ENCODE results near the gene CRACDL. TPM values are rescaled to one million over a fixed set of nuclear protein-coding genes. Genes with fewer than 3 reads are reported as not detected.

CRACDL gene
- total RNA-seq, 1 donor, result 1.6 TPM

DNA sequence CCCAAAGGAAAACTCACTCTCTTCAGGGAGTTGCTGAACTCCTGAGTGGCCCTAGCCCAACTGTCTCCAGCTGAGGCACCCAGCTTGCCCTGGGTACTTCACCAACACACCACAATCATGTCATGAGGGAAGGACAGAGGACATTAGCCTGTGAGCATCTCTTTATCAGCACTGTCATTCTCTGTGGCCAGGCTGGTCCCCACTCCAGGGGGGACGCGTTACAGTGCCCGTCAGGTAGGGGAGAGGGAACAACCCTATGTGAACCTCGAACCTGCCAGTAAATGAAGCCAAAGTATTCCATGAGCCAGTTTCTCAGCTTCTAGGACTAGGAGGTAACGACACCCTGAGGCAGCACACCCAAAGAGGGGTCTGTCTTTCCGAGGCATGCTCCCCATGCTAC is 110.2 kb downstream of the CRACDL start:
- H3K4me3 ChIP-seq (ENCODE audit: low read length), result no peak overlapping the region
- H3K4me1 ChIP-seq (ENCODE audit: insufficient read depth, low read length), result peaks cover 60% of the 10 kb centered on the region
- H3K9me3 ChIP-seq (ENCODE audit: low read depth, low read length), result no peaks in the 10 kb centered on the region
- H3K27me3 ChIP-seq (ENCODE audit: insufficient read depth, low read length), result no peaks in the 10 kb centered on the region

DNA sequence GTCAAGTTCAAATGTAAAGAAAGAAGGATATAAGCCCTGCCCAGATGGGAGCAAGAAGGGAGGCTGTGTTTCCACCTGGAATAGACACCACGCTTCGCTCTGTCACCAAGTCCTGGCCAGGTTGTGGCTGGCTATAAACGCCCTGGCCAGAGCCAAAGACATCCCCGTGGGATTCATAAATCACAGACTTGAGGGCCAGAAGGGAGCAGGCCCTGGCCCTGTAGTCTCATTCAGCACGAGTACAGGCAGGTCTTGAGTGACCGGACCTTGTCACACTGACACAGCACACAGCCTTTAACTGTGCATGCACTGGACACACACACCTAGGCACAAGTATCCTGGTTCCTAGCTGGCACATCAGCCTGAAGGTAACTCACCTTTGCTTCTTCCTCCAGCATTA is 110.6 kb downstream of the CRACDL start:
- Histone ChIP-seq H3K27me3 (ENCODE audit: insufficient read depth, low read length) (no peaks in the 10 kb centered on the region), H3K4me1 (ENCODE audit: insufficient read depth, low read length) (peaks cover 58% of the 10 kb centered on the region), H3K4me3 (ENCODE audit: low read length) (no peak overlapping the region), H3K9me3 (ENCODE audit: low read depth, low read length) (no peaks in the 10 kb centered on the region)

DNA sequence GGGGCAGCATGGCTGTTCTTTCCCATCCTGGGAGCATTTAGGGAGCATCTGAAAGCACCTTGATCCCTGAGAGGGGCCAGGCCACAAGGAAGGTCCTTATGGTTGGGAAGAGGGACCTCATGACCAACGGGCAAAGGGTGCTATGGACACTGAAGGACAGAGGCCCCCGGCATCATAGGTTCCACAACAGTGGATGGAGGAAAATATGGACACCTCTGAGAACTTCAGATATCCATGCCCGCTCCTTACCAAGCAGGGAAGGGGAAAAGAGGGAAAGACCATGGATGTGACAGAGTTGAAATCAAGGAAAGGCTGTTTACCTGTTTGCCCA is 111.0 kb downstream of the CRACDL start:
- H3K9me3 ChIP-seq (ENCODE audit: low read depth, low read length), result no peaks in the 10 kb centered on the region
- no peaks in the 10 kb centered on the region for H3K27me3 ChIP-seq (ENCODE audit: insufficient read depth, low read length)
- H3K4me1 ChIP-seq (ENCODE audit: insufficient read depth, low read length), result peaks cover 58% of the 10 kb centered on the region
- H3K4me3 ChIP-seq (ENCODE audit: low read length), result no peak overlapping the region

DNA sequence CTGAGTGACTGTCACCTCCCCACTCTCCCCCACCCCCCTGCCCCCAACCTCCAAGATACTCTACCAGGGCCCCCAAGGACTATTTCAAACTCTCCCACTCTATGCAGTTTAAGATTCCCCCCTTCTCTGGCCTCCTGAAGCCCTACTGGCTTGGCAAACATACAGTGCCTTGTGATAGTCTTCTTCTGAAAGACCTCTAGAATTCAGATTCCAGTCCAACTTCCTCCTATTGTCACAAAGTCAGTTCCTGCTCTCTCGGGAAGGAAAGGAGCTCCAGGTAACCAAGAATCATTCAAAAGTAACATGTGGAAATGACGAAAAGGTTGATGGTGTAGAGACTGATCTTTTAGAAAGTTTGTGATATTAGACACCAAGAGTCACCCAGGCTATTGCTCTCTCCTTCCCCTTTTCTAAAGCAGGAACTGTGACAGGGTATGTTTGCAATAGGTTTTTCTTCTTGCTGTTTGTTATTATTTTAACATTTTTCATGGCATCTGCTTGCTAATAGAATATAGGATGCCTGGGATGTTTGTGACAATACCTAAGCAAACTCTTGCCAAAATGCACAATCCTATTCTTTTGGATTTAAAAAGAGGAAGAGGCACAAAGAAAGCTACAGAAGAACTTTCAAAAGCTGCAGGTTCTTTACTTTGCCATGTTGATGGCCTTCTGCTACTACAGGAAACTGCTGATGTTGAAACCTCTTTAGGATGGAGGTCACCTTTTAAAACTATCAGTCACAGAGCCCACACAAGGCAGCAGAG is 111.6 kb downstream of the CRACDL start:
- H3K27me3 ChIP-seq (ENCODE audit: insufficient read depth, low read length), result no peaks in the 10 kb centered on the region
- no peak overlapping the region for H3K4me3 ChIP-seq (ENCODE audit: low read length)
- peaks cover 52% of the 10 kb centered on the region for H3K4me1 ChIP-seq (ENCODE audit: insufficient read depth, low read length)
- H3K9me3 ChIP-seq (ENCODE audit: low read depth, low read length), result no peaks in the 10 kb centered on the region

DNA sequence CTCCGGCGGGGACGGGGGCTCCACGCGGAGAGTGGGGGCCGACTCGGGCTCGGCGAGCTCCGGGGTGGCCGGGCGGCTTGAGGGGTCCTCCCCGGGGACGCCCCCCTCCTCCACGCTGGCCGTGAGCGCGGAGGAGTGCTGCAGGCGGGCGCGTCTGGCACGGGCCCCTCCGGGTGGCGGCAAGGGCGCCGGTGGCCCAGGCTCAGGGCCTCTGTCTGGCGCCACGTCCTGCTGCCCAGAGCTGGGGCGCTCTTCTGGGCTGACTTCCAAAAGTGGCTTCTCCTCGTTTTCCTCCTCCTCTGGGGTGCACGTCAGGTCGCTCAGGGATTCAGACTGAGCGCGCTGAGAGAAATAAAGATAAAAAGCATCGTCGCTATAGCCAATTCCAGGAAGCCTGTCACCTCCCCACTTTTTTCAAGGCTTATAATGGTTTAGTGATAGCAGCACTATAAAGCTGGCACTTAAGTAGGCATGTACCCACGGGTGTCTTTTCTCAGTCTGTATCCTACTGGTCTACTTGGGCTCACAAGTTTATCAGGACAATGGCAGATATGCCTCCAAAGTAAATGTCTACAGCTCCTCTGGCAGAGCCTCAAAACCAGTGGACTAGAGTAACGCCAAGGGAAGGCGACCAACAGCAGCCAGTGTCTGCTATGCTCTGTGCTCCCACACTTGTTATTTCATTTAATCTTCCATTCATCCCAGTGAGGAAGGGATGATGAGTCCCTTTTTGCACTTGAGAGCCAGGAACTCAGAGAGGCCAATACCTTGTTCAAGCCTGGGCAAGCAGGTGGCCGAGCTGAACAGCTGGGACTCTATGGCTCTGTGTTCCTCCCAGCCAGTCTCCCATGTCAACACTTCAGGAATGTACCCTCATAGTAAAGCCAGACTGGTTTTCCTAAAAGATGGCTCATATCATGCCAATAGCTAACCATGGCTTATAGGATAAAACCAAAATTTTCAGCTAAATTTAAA is 112.5 kb downstream of the CRACDL start:
- Histone ChIP-seq H3K27me3 (ENCODE audit: insufficient read depth, low read length) (no peaks in the 10 kb centered on the region), H3K4me1 (ENCODE audit: insufficient read depth, low read length) (peaks cover 44% of the 10 kb centered on the region), H3K9me3 (ENCODE audit: low read depth, low read length) (no peaks in the 10 kb centered on the region), H3K4me3 (ENCODE audit: low read length) (peak overlapping the region; percentile 45)

DNA sequence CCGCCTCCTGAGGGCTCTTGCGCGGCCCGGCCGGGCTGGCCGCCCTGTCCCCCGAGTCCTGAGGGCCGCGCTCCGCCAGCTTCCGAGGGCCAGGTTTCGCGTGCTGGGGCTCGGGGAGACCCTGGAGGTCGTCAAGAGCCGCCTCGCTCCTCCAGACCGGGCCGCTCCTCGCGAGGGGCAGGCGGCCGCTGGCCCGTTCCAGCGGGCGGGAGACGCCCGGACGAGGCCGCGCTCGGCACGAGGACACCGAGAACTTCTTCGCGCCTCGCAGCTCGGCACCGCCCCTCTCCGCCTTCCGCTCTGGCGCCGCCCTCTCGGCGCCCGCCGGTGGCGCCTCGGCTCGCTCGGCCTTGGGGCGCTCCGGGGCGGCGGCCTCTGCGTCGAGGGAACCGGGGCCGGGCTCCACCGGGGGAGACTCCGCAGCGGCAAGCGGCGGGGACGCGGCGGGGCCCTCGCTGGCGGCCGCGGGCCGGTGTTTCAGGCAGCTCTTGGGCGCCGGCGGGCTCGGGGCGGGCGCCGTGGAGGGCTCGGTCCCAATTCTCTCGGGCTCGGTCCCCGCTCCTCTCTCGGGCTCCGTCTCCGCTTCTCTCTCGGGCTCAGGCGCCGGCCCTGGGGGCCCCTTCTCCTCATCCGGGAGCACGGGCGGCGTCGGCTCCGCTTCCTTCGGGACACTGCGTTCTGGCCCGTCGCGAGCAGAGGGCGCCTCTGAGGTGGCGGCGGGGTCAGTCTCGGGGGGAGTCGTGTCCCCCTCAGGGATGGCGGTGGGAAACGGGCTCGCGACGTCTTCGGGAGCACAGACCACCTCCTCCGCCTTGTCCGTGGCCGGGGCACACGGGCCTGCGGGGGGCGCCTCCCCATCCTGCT is 113.5 kb downstream of the CRACDL start:
- peak overlapping the region; percentile 45 for H3K4me3 ChIP-seq (ENCODE audit: low read length)
- no peaks in the 10 kb centered on the region for H3K27me3 ChIP-seq (ENCODE audit: insufficient read depth, low read length)
- peaks cover 36% of the 10 kb centered on the region for H3K4me1 ChIP-seq (ENCODE audit: insufficient read depth, low read length)
- no peaks in the 10 kb centered on the region for H3K9me3 ChIP-seq (ENCODE audit: low read depth, low read length)

DNA sequence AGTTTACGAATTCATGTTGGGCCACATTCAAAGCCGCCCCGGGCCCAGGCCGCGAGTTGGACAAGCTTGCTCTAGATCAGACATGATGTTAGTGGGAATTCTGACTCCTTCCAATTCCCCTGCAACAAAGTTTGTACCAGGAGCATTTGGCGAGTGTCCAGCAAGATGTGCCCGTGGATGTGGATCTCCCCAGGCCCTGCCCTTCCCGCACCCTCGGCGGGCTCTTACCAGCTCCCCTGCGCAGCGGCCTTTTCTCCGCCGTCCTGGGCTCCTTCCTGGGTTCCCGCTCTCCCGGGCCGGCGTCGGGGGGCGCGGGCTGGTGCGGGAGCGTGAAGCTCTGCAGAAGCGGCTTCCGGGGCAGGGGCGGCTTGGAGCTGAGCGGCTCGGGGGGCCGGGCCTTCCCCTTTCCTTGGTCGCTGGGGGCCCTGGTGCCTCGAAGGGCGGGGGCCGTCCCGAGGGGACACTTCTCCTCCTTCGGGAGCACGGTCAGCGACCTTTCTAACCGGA is 114.3 kb downstream of the CRACDL start:
- H3K4me1 ChIP-seq (ENCODE audit: insufficient read depth, low read length), result peaks cover 36% of the 10 kb centered on the region
- no peaks in the 10 kb centered on the region for H3K27me3 ChIP-seq (ENCODE audit: insufficient read depth, low read length)
- no peak overlapping the region for H3K4me3 ChIP-seq (ENCODE audit: low read length)
- no peaks in the 10 kb centered on the region for H3K9me3 ChIP-seq (ENCODE audit: low read depth, low read length)

DNA sequence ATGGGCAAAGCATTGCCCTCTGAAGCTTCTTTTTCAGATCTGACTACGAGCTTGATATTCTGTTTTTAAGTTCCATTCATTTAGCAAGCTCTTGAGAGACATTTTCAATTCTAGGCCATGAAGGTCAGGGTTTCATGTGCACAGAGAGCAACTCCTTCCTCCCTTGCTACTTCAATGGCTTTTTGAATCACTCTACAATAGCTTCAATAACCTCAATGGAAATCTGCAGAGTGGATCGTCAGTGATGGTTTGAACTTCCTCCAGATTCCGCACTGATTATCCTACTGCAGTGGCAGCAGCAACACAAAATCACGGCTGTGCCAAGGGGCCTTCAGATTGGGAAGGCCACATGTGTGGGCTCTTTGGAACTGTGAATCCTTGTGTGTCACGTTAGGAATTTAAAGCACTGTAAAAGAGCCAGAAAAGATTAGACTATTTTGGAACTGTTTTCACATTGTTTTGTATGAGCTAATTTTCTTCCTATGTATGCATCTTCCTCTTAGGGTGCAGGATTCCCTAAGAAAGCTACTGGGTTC is 116.7 kb downstream of the CRACDL start:
- Histone ChIP-seq H3K4me3 (ENCODE audit: low read length) (no peak overlapping the region), H3K4me1 (ENCODE audit: insufficient read depth, low read length) (peaks cover 20% of the 10 kb centered on the region), H3K9me3 (ENCODE audit: low read depth, low read length) (no peaks in the 10 kb centered on the region), H3K27me3 (ENCODE audit: insufficient read depth, low read length) (no peaks in the 10 kb centered on the region)

DNA sequence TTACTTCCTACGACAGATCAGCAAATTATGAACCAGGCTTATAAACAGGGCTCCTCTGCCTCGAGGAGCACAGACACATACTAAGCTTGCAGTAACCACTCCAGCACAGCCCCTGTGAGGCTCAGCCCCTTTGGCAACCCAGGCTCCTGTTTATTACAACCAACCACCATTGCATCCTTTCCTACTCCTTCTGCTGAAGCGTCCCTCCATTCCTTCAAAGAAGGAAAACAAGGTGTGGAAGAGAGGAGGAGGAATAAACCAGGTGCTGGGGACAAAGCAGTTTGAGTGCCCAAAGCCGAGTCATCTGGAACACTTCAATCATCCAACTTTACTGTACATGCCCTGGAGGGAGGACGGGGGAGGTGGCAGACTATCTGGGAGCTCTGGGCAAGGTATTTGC is 117.9 kb downstream of the CRACDL start:
- no peaks in the 10 kb centered on the region for H3K9me3 ChIP-seq (ENCODE audit: low read depth, low read length)
- H3K27me3 ChIP-seq (ENCODE audit: insufficient read depth, low read length), result peaks cover 3% of the 10 kb centered on the region
- H3K4me1 ChIP-seq (ENCODE audit: insufficient read depth, low read length), result peaks cover 10% of the 10 kb centered on the region
- H3K4me3 ChIP-seq (ENCODE audit: low read length), result no peak overlapping the region

DNA sequence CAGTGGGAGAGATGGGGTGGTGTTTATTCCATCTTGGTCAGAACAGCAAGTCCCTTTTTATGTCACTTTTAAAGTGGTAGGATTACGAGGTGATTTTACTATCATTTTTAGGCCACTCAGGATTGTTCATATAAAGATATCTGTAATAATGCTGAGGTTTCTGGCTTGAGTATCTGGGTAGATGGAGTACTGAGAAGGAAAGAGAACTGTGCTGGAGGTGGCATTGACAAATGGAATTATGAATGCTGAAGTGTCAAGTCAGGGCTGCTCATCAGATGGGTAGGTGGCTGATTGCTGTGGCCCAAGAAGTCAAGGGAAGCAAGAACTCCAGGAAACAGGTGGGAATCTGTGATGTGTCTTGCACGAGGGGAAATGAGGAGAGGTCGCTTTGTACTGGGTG is 119.7 kb downstream of the CRACDL start:
- H3K9me3 ChIP-seq (ENCODE audit: low read depth, low read length), result no peaks in the 10 kb centered on the region
- peaks cover 3% of the 10 kb centered on the region for H3K27me3 ChIP-seq (ENCODE audit: insufficient read depth, low read length)
- no peaks in the 10 kb centered on the region for H3K4me1 ChIP-seq (ENCODE audit: insufficient read depth, low read length)
- H3K4me3 ChIP-seq (ENCODE audit: low read length), result no peak overlapping the region

DNA sequence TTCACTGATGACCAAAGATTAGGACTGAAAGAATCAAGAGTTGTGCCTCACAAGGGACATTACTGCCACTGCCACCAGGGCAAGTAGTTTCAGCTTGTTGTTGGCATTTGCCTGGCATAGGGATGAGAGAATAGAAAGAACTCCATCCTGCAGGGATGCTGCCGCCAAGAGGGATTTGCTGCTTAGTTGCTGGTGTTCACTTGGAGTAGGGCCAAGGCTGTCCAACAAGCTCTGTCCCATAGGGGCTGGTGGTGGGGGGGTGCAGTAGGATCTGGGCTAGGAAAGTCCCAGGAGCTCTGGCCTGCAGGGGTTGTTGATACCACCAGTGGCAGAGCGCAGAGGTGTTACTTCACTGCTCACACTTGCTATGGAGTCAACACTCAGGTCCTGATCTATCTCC is 120.2 kb downstream of the CRACDL start:
- Histone ChIP-seq H3K4me3 (ENCODE audit: low read length) (no peak overlapping the region), H3K4me1 (ENCODE audit: insufficient read depth, low read length) (no peaks in the 10 kb centered on the region), H3K27me3 (ENCODE audit: insufficient read depth, low read length) (peaks cover 3% of the 10 kb centered on the region), H3K9me3 (ENCODE audit: low read depth, low read length) (no peaks in the 10 kb centered on the region)

DNA sequence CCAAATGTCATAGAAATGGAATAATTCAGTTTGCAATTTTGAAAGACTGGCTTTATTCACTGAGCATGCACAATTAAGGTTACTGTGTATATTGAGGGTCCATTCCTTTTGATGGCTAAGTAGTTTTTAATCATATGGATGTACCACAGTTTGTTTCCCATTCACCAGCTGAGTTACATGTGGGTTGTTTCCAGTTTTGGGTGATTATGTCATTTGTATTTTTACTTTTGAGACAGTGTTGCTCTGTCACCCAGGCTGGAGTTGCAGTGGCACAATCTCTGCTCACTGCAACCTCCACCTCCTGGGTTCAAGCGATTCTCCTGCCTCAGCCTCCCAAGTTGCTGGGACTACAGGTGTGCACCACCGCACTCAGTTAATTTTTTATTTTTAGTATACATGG is 124.3 kb downstream of the CRACDL start:
- no peak overlapping the region for H3K4me3 ChIP-seq (ENCODE audit: low read length)
- peaks cover 16% of the 10 kb centered on the region for H3K4me1 ChIP-seq (ENCODE audit: insufficient read depth, low read length)
- no peaks in the 10 kb centered on the region for H3K9me3 ChIP-seq (ENCODE audit: low read depth, low read length)
- H3K27me3 ChIP-seq (ENCODE audit: insufficient read depth, low read length), result peaks cover 3% of the 10 kb centered on the region

DNA sequence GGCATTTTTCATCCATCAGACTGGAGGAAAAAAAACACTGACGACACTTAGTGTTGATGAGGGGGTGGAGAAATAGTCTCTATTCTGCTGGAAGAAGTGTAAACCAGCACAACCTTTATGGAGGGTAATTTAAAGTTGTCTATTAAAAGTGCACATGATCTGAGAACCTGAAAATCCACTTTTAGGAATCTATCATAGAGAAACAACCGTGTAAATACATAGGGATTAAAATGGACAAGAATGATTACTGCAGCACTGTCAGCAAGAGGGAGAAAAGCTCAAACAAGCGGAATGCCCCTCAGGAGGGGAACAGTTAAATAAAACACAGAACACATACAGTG is 125.5 kb downstream of the CRACDL start:
- Histone ChIP-seq H3K9me3 (ENCODE audit: low read depth, low read length) (no peaks in the 10 kb centered on the region), H3K27me3 (ENCODE audit: insufficient read depth, low read length) (peaks cover 3% of the 10 kb centered on the region), H3K4me3 (ENCODE audit: low read length) (no peak overlapping the region), H3K4me1 (ENCODE audit: insufficient read depth, low read length) (peaks cover 28% of the 10 kb centered on the region)

DNA sequence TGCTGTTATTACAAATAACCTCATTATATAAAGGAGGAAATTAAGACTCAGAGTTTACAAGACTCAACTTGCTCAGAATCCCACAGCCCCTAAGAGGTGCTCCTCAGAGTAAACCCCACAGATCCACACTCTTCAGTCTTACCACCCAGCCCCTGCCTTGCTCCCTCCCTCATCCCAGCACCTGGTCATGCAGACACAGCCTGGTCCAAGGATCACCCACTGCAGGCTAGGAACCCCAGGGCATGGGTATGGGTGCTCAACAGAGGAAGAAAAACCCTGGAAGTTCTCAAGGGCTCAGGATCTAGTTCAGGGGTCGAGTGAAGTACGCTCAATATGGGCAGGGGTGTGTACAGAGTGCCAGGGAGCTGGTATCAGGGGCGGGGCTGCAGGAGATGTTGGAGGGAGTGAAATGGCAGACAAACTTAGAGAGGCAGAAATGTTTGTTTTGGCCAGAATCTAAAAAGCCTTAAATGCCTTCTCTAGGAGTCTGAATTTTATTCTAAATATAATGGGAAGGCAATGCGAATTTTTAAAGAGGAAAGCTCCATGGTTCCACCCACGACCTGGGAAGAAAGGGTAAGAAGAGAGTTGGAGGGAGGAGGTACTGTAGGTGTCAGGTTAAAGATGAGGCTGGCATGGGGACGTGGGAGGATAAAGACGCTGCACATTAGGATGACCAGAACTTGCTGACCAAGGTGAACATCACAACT is 126.0 kb downstream of the CRACDL start:
- Histone ChIP-seq H3K4me3 (ENCODE audit: low read length) (no peak overlapping the region), H3K4me1 (ENCODE audit: insufficient read depth, low read length) (peaks cover 33% of the 10 kb centered on the region), H3K27me3 (ENCODE audit: insufficient read depth, low read length) (peaks cover 3% of the 10 kb centered on the region), H3K9me3 (ENCODE audit: low read depth, low read length) (no peaks in the 10 kb centered on the region)

Data from mononuclear cell (primary cell).